ENCODE results near the gene MEX3D. TPM values are rescaled to one million over a fixed set of nuclear protein-coding genes. Genes with fewer than 3 reads are reported as not detected.
"Not testable (repeated sequence)": the region's sequence is repeated elsewhere in the genome, so short reads cannot be mapped to it uniquely, and the experiment has no call there.

Gene MEX3D
- total and polyA plus RNA-seq, 2 donors (not counting 1 experiment from before 2014, with no cell fraction given) = 5.3 to 33.0 TPM

GRCh38 chr19:1549332-1549945, 18.7 kb downstream of the MEX3D start:
- H3K36me3 ChIP-seq (ENCODE audit: control insufficient read depth, insufficient read depth, low read length) = peaks cover 1% of the 10 kb centered on the region
- H2AFZ ChIP-seq (ENCODE audit: low read length) = no peak overlapping the region
- H3K4me2 ChIP-seq (ENCODE audit: extremely low read depth, insufficient read depth, low read length) = no peak overlapping the region
- no peak for TF ChIP-seq CTCF (conservative IDR thresholded peaks at IDR 0.05 in 1 of 2, IDR thresholded peaks at IDR 0.05 in 1 of 2; ENCODE audit: low read depth in 1 of 2, low read length in 2 of 2)
- no peak overlapping the region for H3K9ac ChIP-seq (ENCODE audit: insufficient read depth, low read length)
- H3K9me3 ChIP-seq (ENCODE audit: control insufficient read depth, insufficient read depth, low read depth, low read length) = no peaks in the 10 kb centered on the region
- H3K79me2 ChIP-seq (ENCODE audit: control insufficient read depth, insufficient read depth, low read length) = no peaks in the 10 kb centered on the region
- H3K27me3 ChIP-seq (ENCODE audit: control insufficient read depth, insufficient read depth, low read length) = no peaks in the 10 kb centered on the region
- no peaks in the 10 kb centered on the region for H4K20me1 ChIP-seq (ENCODE audit: control insufficient read depth, extremely low read depth, insufficient read depth, low read length)
- H3K4me1 ChIP-seq (ENCODE audit: control insufficient read depth, extremely low read depth, insufficient read depth, low read length) = no peaks in the 10 kb centered on the region
- DNase-seq (ENCODE audit: low read depth in 2 of 2) = no peak
- H3K4me3 ChIP-seq (replicated peaks in 1 of 4; ENCODE audit: control extremely low read depth in 1 of 4, insufficient read depth in 1 of 4, low read depth in 3 of 4, low read length in 4 of 4) = no peak overlapping the region
- no peak overlapping the region for H3K27ac ChIP-seq (ENCODE audit: insufficient read depth, low read length)

- H3K4me3 ChIP-seq (replicated peaks in 1 of 4; ENCODE audit: control extremely low read depth in 1 of 4, insufficient read depth in 1 of 4, low read depth in 3 of 4, low read length in 4 of 4) = no peak overlapping the region
- no peaks in the 10 kb centered on the region for H3K79me2 ChIP-seq (ENCODE audit: control insufficient read depth, insufficient read depth, low read length)
- no peak overlapping the region for H3K27ac ChIP-seq (ENCODE audit: insufficient read depth, low read length)
- H3K9me3 ChIP-seq (ENCODE audit: control insufficient read depth, insufficient read depth, low read depth, low read length) = no peaks in the 10 kb centered on the region
- no peaks in the 10 kb centered on the region for H3K4me1 ChIP-seq (ENCODE audit: control insufficient read depth, extremely low read depth, insufficient read depth, low read length)
- no peak overlapping the region for H2AFZ ChIP-seq (ENCODE audit: low read length)
- H3K4me2 ChIP-seq (ENCODE audit: extremely low read depth, insufficient read depth, low read length) = no peak overlapping the region
- no peaks in the 10 kb centered on the region for H3K27me3 ChIP-seq (ENCODE audit: control insufficient read depth, insufficient read depth, low read length)
- TF ChIP-seq CTCF (conservative IDR thresholded peaks at IDR 0.05 in 1 of 2, IDR thresholded peaks at IDR 0.05 in 1 of 2; ENCODE audit: low read depth in 1 of 2, low read length in 2 of 2) = no peak
- no peak for TF ChIP-seq EZH2 (IDR thresholded peaks at IDR 0.05; ENCODE audit: low read length, missing control alignments)
- no peaks in the 10 kb centered on the region for H3K36me3 ChIP-seq (ENCODE audit: control insufficient read depth, insufficient read depth, low read length)
- H3K9ac ChIP-seq (ENCODE audit: insufficient read depth, low read length) = no peak overlapping the region
- DNase-seq (ENCODE audit: low read depth in 2 of 2) = no peak
- no peaks in the 10 kb centered on the region for H4K20me1 ChIP-seq (ENCODE audit: control insufficient read depth, extremely low read depth, insufficient read depth, low read length)
These were observed 27.7 kb downstream of the MEX3D start for GRCh38 chr19:1540365-1540925.

GRCh38 chr19:1539749-1540148, 28.4 kb downstream of the MEX3D start:
- not testable (repeated sequence) for H2AFZ ChIP-seq (ENCODE audit: low read length); DNase-seq (ENCODE audit: low read depth in 2 of 2); H3K4me1 ChIP-seq (ENCODE audit: control insufficient read depth, extremely low read depth, insufficient read depth, low read length); H3K27me3 ChIP-seq (ENCODE audit: control insufficient read depth, insufficient read depth, low read length); H3K9me3 ChIP-seq (ENCODE audit: control insufficient read depth, insufficient read depth, low read depth, low read length); H3K79me2 ChIP-seq (ENCODE audit: control insufficient read depth, insufficient read depth, low read length); H3K9ac ChIP-seq (ENCODE audit: insufficient read depth, low read length); H4K20me1 ChIP-seq (ENCODE audit: control insufficient read depth, extremely low read depth, insufficient read depth, low read length); H3K4me2 ChIP-seq (ENCODE audit: extremely low read depth, insufficient read depth, low read length); H3K4me3 ChIP-seq (replicated peaks in 1 of 4; ENCODE audit: control extremely low read depth in 1 of 4, insufficient read depth in 1 of 4, low read depth in 3 of 4, low read length in 4 of 4); H3K36me3 ChIP-seq (ENCODE audit: control insufficient read depth, insufficient read depth, low read length); H3K27ac ChIP-seq (ENCODE audit: insufficient read depth, low read length)

All from fibroblast of lung (primary cell).